ENCODE measurements around the gene ELL2.
"Not testable (repeated sequence)": the region's sequence is repeated elsewhere in the genome, so short reads cannot be mapped to it uniquely, and the experiment has no call there.

Gene ELL2

GRCh38 chr5:95859661-95860060 is 102.0 kb downstream of the ELL2 start:
- DNase-seq (ENCODE audit: low read depth) = no peak

- peak; percentile 85 for DNase-seq (ENCODE audit: low read depth)
Measured at GRCh38 chr5:95858661-95859595, 102.7 kb downstream of the ELL2 start.

- no peak for DNase-seq (ENCODE audit: low read depth)
Measured at GRCh38 chr5:95858023-95858461, 103.6 kb downstream of the ELL2 start.

GRCh38 chr5:95857185-95857945 is 104.3 kb downstream of the ELL2 start:
- DNase-seq (ENCODE audit: low read depth) = no peak

GRCh38 chr5:95856501-95856981 is 105.1 kb downstream of the ELL2 start:
- DNase-seq (ENCODE audit: low read depth) = no peak

GRCh38 chr5:95853490-95853889 is 108.2 kb downstream of the ELL2 start:
- DNase-seq (ENCODE audit: low read depth) = no peak

- DNase-seq (ENCODE audit: low read depth) = no peak
Measured at GRCh38 chr5:95852567-95852966, 109.1 kb downstream of the ELL2 start.

- not testable (repeated sequence) for DNase-seq (ENCODE audit: low read depth)
Measured at GRCh38 chr5:95851141-95851540, 110.5 kb downstream of the ELL2 start.

GRCh38 chr5:95850391-95850894 is 111.2 kb downstream of the ELL2 start:
- DNase-seq (ENCODE audit: low read depth) = no peak

GRCh38 chr5:95848701-95849100 is 113.0 kb downstream of the ELL2 start:
- DNase-seq (ENCODE audit: low read depth) = no peak

GRCh38 chr5:95847261-95847592 is 114.4 kb downstream of the ELL2 start:
- DNase-seq (ENCODE audit: low read depth) = no peak

- DNase-seq (ENCODE audit: low read depth) = no peak
Measured at GRCh38 chr5:95846554-95847260, 114.9 kb downstream of the ELL2 start.

GRCh38 chr5:95845391-95845790 is 116.3 kb downstream of the ELL2 start:
- DNase-seq (ENCODE audit: low read depth) = no peak

GRCh38 chr5:95843733-95844223 is 117.9 kb downstream of the ELL2 start:
- no peak for DNase-seq (ENCODE audit: low read depth)

- peak; percentile 27 for DNase-seq (ENCODE audit: low read depth)
Measured at GRCh38 chr5:95842854-95843544, 118.7 kb downstream of the ELL2 start.

- DNase-seq (ENCODE audit: low read depth) = no peak
Measured at GRCh38 chr5:95841914-95842812, 119.5 kb downstream of the ELL2 start.

- no peak for DNase-seq (ENCODE audit: low read depth)
Measured at GRCh38 chr5:95840956-95841705, 120.5 kb downstream of the ELL2 start.

GRCh38 chr5:95839658-95840057 is 122.0 kb downstream of the ELL2 start:
- DNase-seq (ENCODE audit: low read depth) = no peak

- no peak for DNase-seq (ENCODE audit: low read depth)
Measured at GRCh38 chr5:95838556-95838955, 123.1 kb downstream of the ELL2 start.
